ENCODE data around the gene UBR3. TPM values are rescaled to one million over a fixed set of nuclear protein-coding genes. Genes with fewer than 3 reads are reported as not detected.

UBR3 gene
- total RNA-seq, 1 experiment from 2014 or later, result 21.9 TPM

DNA sequence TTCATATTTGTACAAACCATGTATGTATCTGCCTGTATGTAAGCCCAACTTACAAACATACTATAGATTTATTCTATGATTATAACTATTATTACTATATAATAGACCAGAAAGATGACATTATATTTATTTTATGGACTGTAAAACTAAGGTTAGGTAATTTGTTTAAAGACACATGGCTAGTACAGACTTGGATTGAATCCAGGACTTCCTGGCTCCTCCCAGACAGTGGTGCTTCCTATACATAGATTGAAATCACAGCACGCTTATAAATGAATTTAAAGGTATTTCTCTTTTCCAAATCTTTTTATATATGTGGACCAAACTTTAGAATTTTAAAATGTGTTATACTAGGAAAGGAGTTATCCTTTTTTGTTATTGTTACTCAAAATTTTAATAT, 199.1 kb downstream of the UBR3 start:
- H3K23ac ChIP-seq (ENCODE audit: insufficient read length, low read depth, low read length), result no peak overlapping the region
- no peak overlapping the region for H4K91ac ChIP-seq (ENCODE audit: insufficient read length, low read depth, low read length)
- peaks cover 10 to 13% of the 10 kb centered on the region in 2 experiments for H3K9me3 Mint-ChIP-seq
- H3K4me1 ChIP-seq (ENCODE audit: insufficient read depth, low read length), result peaks cover 2% of the 10 kb centered on the region; the same call in 1 of the 2 replicates
- no peak overlapping the region for H3K14ac ChIP-seq (ENCODE audit: insufficient read depth, low read length)
- no peak overlapping the region for H3K27ac Mint-ChIP-seq
- H3K18ac ChIP-seq (ENCODE audit: insufficient read length, low read depth, low read length), result no peak overlapping the region
- no peaks in the 10 kb centered on the region for H3K9me3 ChIP-seq (ENCODE audit: control insufficient read depth, low read depth, low read length)
- H3K4me1 Mint-ChIP-seq, result peaks cover 24 to 26% of the 10 kb centered on the region in 2 experiments
- peaks cover 10 to 23% (median 21%) of the 10 kb centered on the region in 3 experiments for H3K36me3 Mint-ChIP-seq (ENCODE audit: insufficient read depth in 1 of 3, low read depth in 3 of 3)
- H3T11ph ChIP-seq (ENCODE audit: low read length), result no peak overlapping the region
- H4K20me1 ChIP-seq (ENCODE audit: control insufficient read depth, insufficient read depth, insufficient read length), result no peaks in the 10 kb centered on the region
- no peak overlapping the region for H3K4me3 Mint-ChIP-seq
- H2BK20ac ChIP-seq (ENCODE audit: low read depth, low read length, poor library complexity, severe bottlenecking), result no peak overlapping the region
- no peak overlapping the region for H2AFZ ChIP-seq (ENCODE audit: low read length)
- H2BK120ac ChIP-seq (ENCODE audit: low read depth, low read length, poor library complexity, severe bottlenecking), result no peak overlapping the region
- H2BK5ac ChIP-seq (ENCODE audit: insufficient read length, low read length), result no peak overlapping the region
- H3K79me2 ChIP-seq (ENCODE audit: insufficient read depth, low read length), result no peaks in the 10 kb centered on the region
- WGBS (ENCODE audit: extremely low coverage, insufficient read length, low lambda C conversion rate), result no CpG with 5 or more reads among the region's 1 CpG
- H3K27ac ChIP-seq (ENCODE audit: insufficient read length, low read depth, low read length), result no peak overlapping the region
- no peak overlapping the region for H3K4me2 ChIP-seq (ENCODE audit: insufficient read depth, insufficient read length, low read length)
- H2BK15ac ChIP-seq (ENCODE audit: low read depth, low read length), result no peak overlapping the region
- H3K9ac ChIP-seq (ENCODE audit: extremely low read depth, insufficient read length, low read length), result no peak overlapping the region
- H2AK5ac ChIP-seq (ENCODE audit: insufficient read length, low read length), result no peak overlapping the region
- no peaks in the 10 kb centered on the region for H3K79me1 ChIP-seq (ENCODE audit: insufficient read depth, low read depth, low read length, poor library complexity, severe bottlenecking)
- no peak overlapping the region for H3K56ac ChIP-seq (ENCODE audit: insufficient read length, low read depth, low read length)
- H2BK12ac ChIP-seq (ENCODE audit: insufficient read length, low read depth, low read length), result no peak overlapping the region
- H3K4ac ChIP-seq (ENCODE audit: low read depth, low read length), result no peak overlapping the region
- H3K23me2 ChIP-seq (ENCODE audit: insufficient read length, low read depth, low read length, poor library complexity, severe bottlenecking), result no peaks in the 10 kb centered on the region
- no peaks in the 10 kb centered on the region for H3K27me3 Mint-ChIP-seq (ENCODE audit: low read depth)
- H3K27me3 ChIP-seq (ENCODE audit: insufficient read depth, low read length), result no peaks in the 10 kb centered on the region
- no peak overlapping the region for H4K8ac ChIP-seq (replicated peaks; ENCODE audit: insufficient read length, low read depth, low read length)
- TF ChIP-seq, protein P1, sequence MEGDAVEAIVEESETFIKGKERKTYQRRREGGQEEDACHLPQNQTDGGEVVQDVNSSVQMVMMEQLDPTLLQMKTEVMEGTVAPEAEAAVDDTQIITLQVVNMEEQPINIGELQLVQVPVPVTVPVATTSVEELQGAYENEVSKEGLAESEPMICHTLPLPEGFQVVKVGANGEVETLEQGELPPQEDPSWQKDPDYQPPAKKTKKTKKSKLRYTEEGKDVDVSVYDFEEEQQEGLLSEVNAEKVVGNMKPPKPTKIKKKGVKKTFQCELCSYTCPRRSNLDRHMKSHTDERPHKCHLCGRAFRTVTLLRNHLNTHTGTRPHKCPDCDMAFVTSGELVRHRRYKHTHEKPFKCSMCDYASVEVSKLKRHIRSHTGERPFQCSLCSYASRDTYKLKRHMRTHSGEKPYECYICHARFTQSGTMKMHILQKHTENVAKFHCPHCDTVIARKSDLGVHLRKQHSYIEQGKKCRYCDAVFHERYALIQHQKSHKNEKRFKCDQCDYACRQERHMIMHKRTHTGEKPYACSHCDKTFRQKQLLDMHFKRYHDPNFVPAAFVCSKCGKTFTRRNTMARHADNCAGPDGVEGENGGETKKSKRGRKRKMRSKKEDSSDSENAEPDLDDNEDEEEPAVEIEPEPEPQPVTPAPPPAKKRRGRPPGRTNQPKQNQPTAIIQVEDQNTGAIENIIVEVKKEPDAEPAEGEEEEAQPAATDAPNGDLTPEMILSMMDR (conservative IDR thresholded peaks at IDR 0.05), result no peak
- DNase-seq, result no peak
- H4K5ac ChIP-seq (ENCODE audit: insufficient read length, low read depth, low read length), result no peak overlapping the region

Data from H9 (cell line).